Measurements from ENCODE around the gene CD24.
A peak's percentile ranks its signal among the peaks of the same experiment; 100 is the strongest.
"Not testable (repeated sequence)": the region's sequence is repeated elsewhere in the genome, so short reads cannot be mapped to it uniquely, and the experiment has no call there.

The CD24 gene

GRCh38 chr6:106974336-106974998 lies at the start of gene CD24:
Gene CD24 (minus strand): TSS chr6:106974729. CDS start chr6:106974646, 83 bp downstream.
- DNase-seq (ENCODE audit: low read depth in 2 of 2): no peak

- no peak for DNase-seq (ENCODE audit: low read depth in 2 of 2)
Observed at GRCh38 chr6:107021446-107022185, 47.1 kb upstream of the CD24 start.

- DNase-seq (ENCODE audit: low read depth in 2 of 2): no peak
Observed at GRCh38 chr6:107020239-107020638, 45.7 kb upstream of the CD24 start.

- not testable (repeated sequence) for DNase-seq (ENCODE audit: low read depth in 2 of 2)
Observed at GRCh38 chr6:107019628-107020027, 45.1 kb upstream of the CD24 start.

GRCh38 chr6:107019047-107019446 lies 44.5 kb upstream of the CD24 start:
- no peak for DNase-seq (ENCODE audit: low read depth in 2 of 2)

- DNase-seq (ENCODE audit: low read depth in 2 of 2): no peak
Observed at GRCh38 chr6:107009499-107009898, 35.0 kb upstream of the CD24 start.

GRCh38 chr6:106997392-106998158 lies 23.0 kb upstream of the CD24 start:
- no peak for DNase-seq (ENCODE audit: low read depth in 2 of 2)

- no peak for DNase-seq (ENCODE audit: low read depth in 2 of 2)
Observed at GRCh38 chr6:106995640-106996039, 21.1 kb upstream of the CD24 start.

- DNase-seq (ENCODE audit: low read depth in 2 of 2): not testable (repeated sequence)
Observed at GRCh38 chr6:106989737-106990136, 15.2 kb upstream of the CD24 start.

GRCh38 chr6:106988664-106989063 lies 14.1 kb upstream of the CD24 start:
- DNase-seq (ENCODE audit: low read depth in 2 of 2): no peak

GRCh38 chr6:106981926-106982325 lies 7.4 kb upstream of the CD24 start:
- no peak for DNase-seq (ENCODE audit: low read depth in 2 of 2)

GRCh38 chr6:106980926-106981325 lies 6.4 kb upstream of the CD24 start:
- DNase-seq (ENCODE audit: low read depth in 2 of 2): no peak

- DNase-seq (ENCODE audit: low read depth in 2 of 2): peak; percentile 55 to 58
Observed at GRCh38 chr6:106979435-106979884, 4.9 kb upstream of the CD24 start.

- no peak for DNase-seq (ENCODE audit: low read depth in 2 of 2)
Observed at GRCh38 chr6:106977246-106977645, 2.7 kb upstream of the CD24 start.

GRCh38 chr6:106976270-106976669 lies 1.7 kb upstream of the CD24 start:
- DNase-seq (ENCODE audit: low read depth in 2 of 2): no peak

- DNase-seq (ENCODE audit: low read depth in 2 of 2): no peak
Observed at GRCh38 chr6:106975738-106976064, 1.2 kb upstream of the CD24 start.

- no peak for DNase-seq (ENCODE audit: low read depth in 2 of 2)
Observed at GRCh38 chr6:106974999-106975737, 639 bp upstream of the CD24 start.

GRCh38 chr6:106973836-106974335 lies 643 bp downstream of the CD24 start:
- no peak for DNase-seq (ENCODE audit: low read depth in 2 of 2)

GRCh38 chr6:106973018-106973835 lies 1.3 kb downstream of the CD24 start:
- DNase-seq (ENCODE audit: low read depth in 2 of 2): no peak

GRCh38 chr6:106972500-106972899 lies 2.0 kb downstream of the CD24 start:
- DNase-seq (ENCODE audit: low read depth in 2 of 2): no peak

- not testable (repeated sequence) for DNase-seq (ENCODE audit: low read depth in 2 of 2)
Observed at GRCh38 chr6:106970769-106971168, 3.8 kb downstream of the CD24 start.

All from activated CD8-positive, alpha-beta memory T cell treated with anti-CD3 and anti-CD28 coated beads for 4 hours (primary cell).